Right lobe of liver (tissue), 6 donors: ENCODE measurements around the gene ABLIM3. TPM values are rescaled to one million over a fixed set of nuclear protein-coding genes. Genes with fewer than 3 reads are reported as not detected.

Source experiments
- ATAC-seq, 4 donors: fragments of 200-7000 bp; cut with Tn5 transposase; one replicate each; pipeline ENCODE4 v1.9.1; 2020; ENCODE audit warnings: mild to moderate bottlenecking in 4 of 4, moderate library complexity in 4 of 4
- DNase-seq, 3 donors: peaks; one replicate each; pipeline ENCODE4 v3.0.0-alpha.2; 2020
- H3K27ac ChIP-seq, 3 donors: fragments of 200-600 bp; one replicate each; pipeline ENCODE4 v1.8.0; 2022
- H3K27me3 ChIP-seq, 2 donors: fragments of 200-600 bp; one replicate each; pipeline ENCODE4 v1.8.0; 2022
- H3K36me3 ChIP-seq, 4 donors: fragments of 200-600 bp; sonication (generic) in 1 of 4; one replicate each; pipeline versions ENCODE4 v1.5.1 to v1.8.0; 2017 to 2022; ENCODE audit warnings: control low read depth in 1 of 4
- H3K4me1 ChIP-seq, 4 donors: fragments of 200-600 bp; sonication (generic) in 1 of 4; one replicate each; pipeline versions ENCODE4 v1.5.1 to v1.8.0; 2017 to 2022; ENCODE audit warnings: control low read depth in 1 of 4
- H3K4me3 ChIP-seq, 3 donors: fragments of 200-600 bp; one replicate each; pipeline ENCODE4 v1.8.0; 2022
- H3K9me3 ChIP-seq, 4 donors: fragments of 200-600 bp; sonication (generic) in 1 of 4; one replicate each; pipeline versions ENCODE4 v1.5.1 to v1.8.0; 2017 to 2022; ENCODE audit warnings: control low read depth in 1 of 4
- CTCF ChIP-seq, 4 donors: fragments of 200-600 bp in 3 of 4; fragments of 450-650 bp in 1 of 4; IDR thresholded peaks; one replicate each; pipeline versions ENCODE4 v1.5.1 to v1.8.0; 2016 to 2022; ENCODE audit warnings: antibody characterized with exemption in 4 of 4, mild to moderate bottlenecking in 2 of 4
- POLR2A ChIP-seq: fragments of 450-650 bp; IDR thresholded peaks from one replicate; pipeline ENCODE4 v1.6.1; 2017; ENCODE audit warnings: antibody characterized with exemption, mild to moderate bottlenecking
- WGBS: methylation state at CpG from one replicate; pipeline ENCODE4 v1.1.6; 2018; ENCODE audit warnings: low coverage, low lambda C conversion rate; ENCODE audit not compliant: insufficient coverage; ENCODE audit errors: missing lambda C conversion rate; 5-methylcytosine and 5-hydroxymethylcytosine counted together
- intact Hi-C, 2 donors: fragments of 100-400 bp; cut with DNase I; formaldehyde crosslinking; loops; one replicate each; pipeline versions ENCODE4 v1.11.2 to v1.14.1; 2022
- total RNA-seq, 6 experiments: library from RNA; depleted of rRNA in 2 of 6; stranded (reverse); fragments of >200 nt in 2 of 6; fragmentation: NEBNext Ultra II Directional in 3 of 6; extraction: Animal tissue kit (Norgen Biotek cat#: 25700) in 3 of 6; gene quantifications; one replicate each; pipeline versions ENCODE4 v1.1.0 to v1.2.4, GENCODE V29; 2016 to 2023
- donor health status: DM: no; HTN: yes; CAD: no.
- donor health status: DM: no; HTN: no; CAD: no.
- donor health status: DM: no; HTN: no; CAD: no.
- donor health status: DM: no; HTN: yes; CAD: no.
- donor health status: DM: no; HTN: yes; CAD: no.

Gene ABLIM3
- total RNA-seq, 6 experiments from 2014 or later: 85.8 to 180 (median 125) TPM

- no peaks in the 10 kb centered on the region for H3K36me3 ChIP-seq
- no peak overlapping the region for H3K4me3 ChIP-seq
- H3K9me3 ChIP-seq: no peaks in the 10 kb centered on the region
- WGBS: 46% methylated on average over 13 of the region's 13 CpGs
- peaks cover 0 to 13% (median 2%) of the 10 kb centered on the region in 4 donors for H3K4me1 ChIP-seq
- H3K27me3 ChIP-seq: no peaks in the 10 kb centered on the region
- no peak for DNase-seq
- intact Hi-C loops: loop anchor here (5.0 to 10.0 kb wide), 3 partner anchors 107 to 393 kb away; no protein-coding TSS in a partner anchor
- no peak overlapping the region for H3K27ac ChIP-seq
- TF ChIP-seq CTCF (IDR thresholded peaks at IDR 0.05) (peak; percentile 48 to 77 (median 72)), POLR2A (no peak)
- ATAC-seq: peak; percentile 57 to 74 (median 64)
Observed at GRCh38 chr5:149128023-149128875, 13.0 kb upstream of the ABLIM3 start.

GRCh38 chr5:149129181-149129580 lies 12.1 kb upstream of the ABLIM3 start:
- WGBS: 100% methylated on average over 1 of the region's 1 CpG
- TF ChIP-seq POLR2A: no peak
- no peak for TF ChIP-seq CTCF (IDR thresholded peaks at IDR 0.05)
- DNase-seq (no peak), ATAC-seq (no peak)
- H3K36me3 ChIP-seq: no peaks in the 10 kb centered on the region
- H3K27me3 ChIP-seq: no peaks in the 10 kb centered on the region
- H3K9me3 ChIP-seq: no peaks in the 10 kb centered on the region
- no peak overlapping the region for H3K27ac ChIP-seq
- no peak overlapping the region for H3K4me3 ChIP-seq
- intact Hi-C loops: loop anchor here (5.0 to 10.0 kb wide), 3 partner anchors 106 to 394 kb away; no protein-coding TSS in a partner anchor
- H3K4me1 ChIP-seq: peaks cover 0 to 22% (median 6%) of the 10 kb centered on the region in 4 donors

GRCh38 chr5:149130121-149130914 lies 11.0 kb upstream of the ABLIM3 start:
- Histone ChIP-seq H3K27me3 (no peaks in the 10 kb centered on the region), H3K27ac (no peak overlapping the region), H3K4me1 (peaks cover 0 to 26% (median 11%) of the 10 kb centered on the region in 4 donors), H3K36me3 (no peaks in the 10 kb centered on the region), H3K9me3 (no peaks in the 10 kb centered on the region), H3K4me3 (no peak overlapping the region)
- TF ChIP-seq POLR2A (no peak), CTCF (IDR thresholded peaks at IDR 0.05) (peak; percentile 57 to 67 (median 64))
- intact Hi-C loops: no loop called here
- 15% methylated on average over 7 of the region's 8 CpGs for WGBS
- DNase-seq (no peak), ATAC-seq (peak; percentile 46 to 58 (median 46))

GRCh38 chr5:149132474-149132873 lies 8.8 kb upstream of the ABLIM3 start:
- DNase-seq (no peak), ATAC-seq (no peak)
- H3K36me3 ChIP-seq: no peaks in the 10 kb centered on the region
- TF ChIP-seq CTCF (IDR thresholded peaks at IDR 0.05): no peak
- TF ChIP-seq POLR2A: no peak
- intact Hi-C loops: no loop called here
- H3K27me3 ChIP-seq: no peaks in the 10 kb centered on the region
- no peak overlapping the region for H3K4me3 ChIP-seq
- H3K27ac ChIP-seq: no peak overlapping the region
- H3K9me3 ChIP-seq: no peaks in the 10 kb centered on the region
- WGBS: 67% methylated on average over 1 of the region's 1 CpG
- H3K4me1 ChIP-seq: peaks cover 0 to 37% (median 15%) of the 10 kb centered on the region in 4 donors
